ENCODE measurements around the gene MIER2. TPM values are rescaled to one million over a fixed set of nuclear protein-coding genes. Genes with fewer than 3 reads are reported as not detected.

The MIER2 gene
- total RNA-seq, 1 experiment from 2014 or later = 22.8 TPM

GRCh38 chr19:375395-376110, 31.0 kb upstream of the MIER2 start:
- no peak for DNase-seq
- BruUV-seq (replicated peaks) = no TSS peak
- Mint-ChIP-seq H3K4me3 (ENCODE audit: low read depth, unreplicated experiment) (no peak overlapping the region), H3K36me3 (ENCODE audit: insufficient read depth, unreplicated experiment) (peaks cover 9% of the 10 kb centered on the region), H3K27me3 (ENCODE audit: unreplicated experiment) (peaks cover 52% of the 10 kb centered on the region), H3K27ac (ENCODE audit: unreplicated experiment) (no peak overlapping the region), H3K4me1 (ENCODE audit: low read depth, unreplicated experiment) (no peaks in the 10 kb centered on the region), H3K9me3 (ENCODE audit: low read depth, unreplicated experiment) (no peaks in the 10 kb centered on the region)
- CTCF ChIA-PET = no interaction called here
- intact Hi-C loops (cut with micrococcal nuclease; ENCODE audit: unreplicated experiment) = no loop called here
- TF ChIP-seq CTCF (IDR thresholded peaks at IDR 0.05; ENCODE audit: unreplicated experiment) = no peak

GRCh38 chr19:374886-375235, 30.3 kb upstream of the MIER2 start:
- no peak overlapping the region for H3K4me3 Mint-ChIP-seq (ENCODE audit: low read depth, unreplicated experiment)
- no peak overlapping the region for H3K27ac Mint-ChIP-seq (ENCODE audit: unreplicated experiment)
- BruUV-seq (replicated peaks) = no TSS peak
- intact Hi-C loops (cut with micrococcal nuclease; ENCODE audit: unreplicated experiment) = no loop called here
- H3K4me1 Mint-ChIP-seq (ENCODE audit: low read depth, unreplicated experiment) = no peaks in the 10 kb centered on the region
- H3K9me3 Mint-ChIP-seq (ENCODE audit: low read depth, unreplicated experiment) = no peaks in the 10 kb centered on the region
- H3K36me3 Mint-ChIP-seq (ENCODE audit: insufficient read depth, unreplicated experiment) = peaks cover 9% of the 10 kb centered on the region
- H3K27me3 Mint-ChIP-seq (ENCODE audit: unreplicated experiment) = peaks cover 52% of the 10 kb centered on the region
- CTCF ChIA-PET = no interaction called here
- no peak for TF ChIP-seq CTCF (IDR thresholded peaks at IDR 0.05; ENCODE audit: unreplicated experiment)
- DNase-seq = no peak

- intact Hi-C loops (cut with micrococcal nuclease; ENCODE audit: unreplicated experiment) = no loop called here
- Mint-ChIP-seq H3K4me3 (ENCODE audit: low read depth, unreplicated experiment) (no peak overlapping the region), H3K9me3 (ENCODE audit: low read depth, unreplicated experiment) (no peaks in the 10 kb centered on the region), H3K27me3 (ENCODE audit: unreplicated experiment) (peaks cover 55% of the 10 kb centered on the region), H3K27ac (ENCODE audit: unreplicated experiment) (no peak overlapping the region), H3K36me3 (ENCODE audit: insufficient read depth, unreplicated experiment) (peaks cover 9% of the 10 kb centered on the region), H3K4me1 (ENCODE audit: low read depth, unreplicated experiment) (no peaks in the 10 kb centered on the region)
- CTCF ChIA-PET = no interaction called here
- no peak for DNase-seq
- no TSS peak for BruUV-seq (replicated peaks)
- no peak for TF ChIP-seq CTCF (IDR thresholded peaks at IDR 0.05; ENCODE audit: unreplicated experiment)
These were observed 29.7 kb upstream of the MIER2 start for GRCh38 chr19:374183-374885.

- Mint-ChIP-seq H3K27ac (ENCODE audit: unreplicated experiment) (no peak overlapping the region), H3K27me3 (ENCODE audit: unreplicated experiment) (peaks cover 62% of the 10 kb centered on the region), H3K9me3 (ENCODE audit: low read depth, unreplicated experiment) (no peaks in the 10 kb centered on the region), H3K4me1 (ENCODE audit: low read depth, unreplicated experiment) (no peaks in the 10 kb centered on the region), H3K4me3 (ENCODE audit: low read depth, unreplicated experiment) (no peak overlapping the region), H3K36me3 (ENCODE audit: insufficient read depth, unreplicated experiment) (peaks cover 9% of the 10 kb centered on the region)
- intact Hi-C loops (cut with micrococcal nuclease; ENCODE audit: unreplicated experiment) = no loop called here
- DNase-seq = peak; percentile 31
- no TSS peak for BruUV-seq (replicated peaks)
- CTCF ChIA-PET = no interaction called here
- no peak for TF ChIP-seq CTCF (IDR thresholded peaks at IDR 0.05; ENCODE audit: unreplicated experiment)
These were observed 29.0 kb upstream of the MIER2 start for GRCh38 chr19:373391-374182.
